Tibial nerve (tissue), 3 donors: ENCODE results near the gene DACH2.

ENCODE experiments used
- POLR2A ChIP-seq, 2 donors: fragments of 450-650 bp; IDR thresholded peaks; one replicate each; pipeline ENCODE4 v1.6.1; 2017; ENCODE audit warnings: antibody characterized with exemption in 2 of 2, mild to moderate bottlenecking in 2 of 2, moderate library complexity in 2 of 2
- TF ChIP-seq, protein P1 (sequence below), 5 experiments: fragments of 200-600 bp in 3 of 5; fragments of 450-650 bp in 2 of 5; sonication (generic) in 3 of 5; IDR thresholded peaks; one replicate each; pipeline ENCODE4 v1.5.1; 2016 to 2019; ENCODE audit warnings: antibody characterized with exemption in 5 of 5, mild to moderate bottlenecking in 3 of 5, moderate library complexity in 2 of 5

DNA sequence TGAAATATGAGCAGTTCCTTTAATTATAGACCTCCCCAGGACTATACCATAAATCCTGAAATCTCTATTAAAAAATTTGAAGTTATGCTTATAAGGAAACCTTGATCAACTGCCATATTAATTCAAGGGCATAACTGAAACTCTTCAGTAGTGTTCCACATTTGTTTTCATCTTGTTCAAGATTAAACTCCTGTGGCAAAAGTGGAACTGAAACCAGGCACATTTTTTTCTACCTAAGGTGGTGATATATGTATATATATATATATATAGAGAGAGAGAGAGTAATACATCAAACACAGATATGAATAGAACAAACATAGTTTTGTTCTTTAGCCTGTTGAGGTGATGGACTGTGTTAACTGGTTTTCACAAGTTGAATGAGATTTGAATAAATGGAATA, 287.9 kb downstream of the DACH2 start:
- TF ChIP-seq, protein P1, sequence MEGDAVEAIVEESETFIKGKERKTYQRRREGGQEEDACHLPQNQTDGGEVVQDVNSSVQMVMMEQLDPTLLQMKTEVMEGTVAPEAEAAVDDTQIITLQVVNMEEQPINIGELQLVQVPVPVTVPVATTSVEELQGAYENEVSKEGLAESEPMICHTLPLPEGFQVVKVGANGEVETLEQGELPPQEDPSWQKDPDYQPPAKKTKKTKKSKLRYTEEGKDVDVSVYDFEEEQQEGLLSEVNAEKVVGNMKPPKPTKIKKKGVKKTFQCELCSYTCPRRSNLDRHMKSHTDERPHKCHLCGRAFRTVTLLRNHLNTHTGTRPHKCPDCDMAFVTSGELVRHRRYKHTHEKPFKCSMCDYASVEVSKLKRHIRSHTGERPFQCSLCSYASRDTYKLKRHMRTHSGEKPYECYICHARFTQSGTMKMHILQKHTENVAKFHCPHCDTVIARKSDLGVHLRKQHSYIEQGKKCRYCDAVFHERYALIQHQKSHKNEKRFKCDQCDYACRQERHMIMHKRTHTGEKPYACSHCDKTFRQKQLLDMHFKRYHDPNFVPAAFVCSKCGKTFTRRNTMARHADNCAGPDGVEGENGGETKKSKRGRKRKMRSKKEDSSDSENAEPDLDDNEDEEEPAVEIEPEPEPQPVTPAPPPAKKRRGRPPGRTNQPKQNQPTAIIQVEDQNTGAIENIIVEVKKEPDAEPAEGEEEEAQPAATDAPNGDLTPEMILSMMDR (IDR thresholded peaks at IDR 0.05), result no peak
- no peak for TF ChIP-seq POLR2A (IDR thresholded peaks at IDR 0.05)
